Activated T-helper 9 cell treated with anti-CD3 and anti-CD28 coated beads, Interleukin-2, amount 50 U/mL, for 16 hours (primary cell): Measurements from ENCODE around the gene SNRK.
A peak's percentile ranks its signal among the peaks of the same experiment; 100 is the strongest.

Source experiments
- DNase-seq: peaks from one replicate; pipeline ENCODE4 v3.0.0-alpha.2; 2020; ENCODE audit warnings: low read depth

Gene SNRK

GRCh38 chr3:43273416-43273815 lies 12.9 kb upstream of the SNRK start:
- DNase-seq = no peak

GRCh38 chr3:43279082-43279481 lies 7.3 kb upstream of the SNRK start:
- no peak for DNase-seq

GRCh38 chr3:43279532-43279931 lies 6.8 kb upstream of the SNRK start:
- no peak for DNase-seq

GRCh38 chr3:43281020-43281419 lies 5.3 kb upstream of the SNRK start:
- no peak for DNase-seq

- DNase-seq = no peak
These were observed 2.2 kb upstream of the SNRK start for GRCh38 chr3:43284171-43284570.

GRCh38 chr3:43285644-43286043 lies 696 bp upstream of the SNRK start:
- DNase-seq = no peak

- no peak for DNase-seq
These were observed 630 bp downstream of the SNRK start for GRCh38 chr3:43286841-43287499.

GRCh38 chr3:43287500-43287873 lies 1.1 kb downstream of the SNRK start:
- DNase-seq = no peak

- DNase-seq = no peak
These were observed 2.0 kb downstream of the SNRK start for GRCh38 chr3:43288366-43288765.

GRCh38 chr3:43288850-43289249 lies 2.5 kb downstream of the SNRK start:
- DNase-seq = no peak

GRCh38 chr3:43289401-43289800 lies 3.1 kb downstream of the SNRK start:
- no peak for DNase-seq

GRCh38 chr3:43289841-43290470 lies 3.6 kb downstream of the SNRK start:
- DNase-seq = no peak

GRCh38 chr3:43290956-43291355 lies 4.6 kb downstream of the SNRK start:
- no peak for DNase-seq

GRCh38 chr3:43291546-43291945 lies 5.2 kb downstream of the SNRK start:
- no peak for DNase-seq

- DNase-seq = no peak
These were observed 8.6 kb downstream of the SNRK start for GRCh38 chr3:43294975-43295374.

- peak; percentile 13 for DNase-seq
These were observed 10.2 kb downstream of the SNRK start for GRCh38 chr3:43296565-43296964.

GRCh38 chr3:43298292-43298691 lies 12.0 kb downstream of the SNRK start:
- DNase-seq = no peak

- DNase-seq = no peak
These were observed 12.4 kb downstream of the SNRK start for GRCh38 chr3:43298761-43299160.

GRCh38 chr3:43302116-43302880 lies 16.0 kb downstream of the SNRK start:
- DNase-seq = no peak

GRCh38 chr3:43304126-43304525 lies 17.8 kb downstream of the SNRK start:
- no peak for DNase-seq

GRCh38 chr3:43307226-43307625 lies 20.9 kb downstream of the SNRK start:
- no peak for DNase-seq

GRCh38 chr3:43307649-43308048 lies 21.3 kb downstream of the SNRK start:
- DNase-seq = no peak
